ENCODE measurements around the gene MSL1. TPM values are rescaled to one million over a fixed set of nuclear protein-coding genes. Genes with fewer than 3 reads are reported as not detected.

The MSL1 gene
- polyA plus RNA-seq, 1 donor from 2014 or later = 10.1 TPM

GRCh38 chr17:40159456-40159855 lies 37.7 kb downstream of the MSL1 start:
- Mint-ChIP-seq H3K4me1 (peaks cover 5 to 23% (median 11%) of the 10 kb centered on the region in 3 donors), H3K27me3 (no peaks in the 10 kb centered on the region), H3K9me3 (no peaks in the 10 kb centered on the region), H3K4me3 (no peak overlapping the region), H3K27ac (no peak overlapping the region), H3K36me3 (peaks cover 7% of the 10 kb centered on the region)

- peak overlapping the region in 2 of 3 donors; percentile 41 to 84 for H3K27ac Mint-ChIP-seq
- H3K4me3 Mint-ChIP-seq = no peak overlapping the region
- H3K9me3 Mint-ChIP-seq = no peaks in the 10 kb centered on the region
- no peaks in the 10 kb centered on the region for H3K36me3 Mint-ChIP-seq
- no peaks in the 10 kb centered on the region for H3K27me3 Mint-ChIP-seq
- H3K4me1 Mint-ChIP-seq = peaks cover 0 to 5% (median 4%) of the 10 kb centered on the region in 3 donors
These were observed 46.0 kb downstream of the MSL1 start for GRCh38 chr17:40167685-40168261.

GRCh38 chr17:40168262-40168832 lies 46.6 kb downstream of the MSL1 start:
- no peaks in the 10 kb centered on the region for H3K27me3 Mint-ChIP-seq
- no peaks in the 10 kb centered on the region for H3K9me3 Mint-ChIP-seq
- H3K4me1 Mint-ChIP-seq = peaks cover 0 to 5% (median 4%) of the 10 kb centered on the region in 3 donors
- H3K27ac Mint-ChIP-seq = peak overlapping the region in 2 of 3 donors; percentile 41 to 84
- no peaks in the 10 kb centered on the region for H3K36me3 Mint-ChIP-seq
- no peak overlapping the region for H3K4me3 Mint-ChIP-seq

- Mint-ChIP-seq H3K27me3 (no peaks in the 10 kb centered on the region), H3K4me1 (peaks cover 0 to 5% (median 4%) of the 10 kb centered on the region in 3 donors), H3K4me3 (no peak overlapping the region), H3K9me3 (no peaks in the 10 kb centered on the region), H3K36me3 (no peaks in the 10 kb centered on the region), H3K27ac (no peak overlapping the region)
These were observed 48.6 kb downstream of the MSL1 start for GRCh38 chr17:40170325-40170724.

- H3K27me3 Mint-ChIP-seq = no peaks in the 10 kb centered on the region
These were observed 50.0 kb downstream of the MSL1 start for GRCh38 chr17:40171750-40172149.

GRCh38 chr17:40173091-40173777 lies 51.5 kb downstream of the MSL1 start:
- peak overlapping the region in 1 of 3 donors; percentile 93 for H3K27ac Mint-ChIP-seq
- no peak overlapping the region for H3K4me3 Mint-ChIP-seq
- H3K36me3 Mint-ChIP-seq = peaks cover 2% of the 10 kb centered on the region
- H3K9me3 Mint-ChIP-seq = no peaks in the 10 kb centered on the region
- H3K27me3 Mint-ChIP-seq = no peaks in the 10 kb centered on the region
- peaks cover 2 to 7% (median 2%) of the 10 kb centered on the region in 3 donors for H3K4me1 Mint-ChIP-seq

More at GRCh38 chr17:40171750-40172149, 50.0 kb downstream of the MSL1 start:
- Mint-ChIP-seq H3K4me3 (no peak overlapping the region), H3K36me3 (peaks cover 1% of the 10 kb centered on the region), H3K4me1 (peaks cover 0 to 4% (median 4%) of the 10 kb centered on the region in 3 donors), H3K9me3 (no peaks in the 10 kb centered on the region), H3K27ac (peak overlapping the region in 1 of 3 donors; percentile 59)

- Mint-ChIP-seq H3K27me3 (no peaks in the 10 kb centered on the region), H3K36me3 (peaks cover 2% of the 10 kb centered on the region), H3K27ac (peak overlapping the region in 1 of 3 donors; percentile 93), H3K4me1 (peaks cover 0 to 6% (median 5%) of the 10 kb centered on the region in 3 donors), H3K4me3 (no peak overlapping the region), H3K9me3 (no peaks in the 10 kb centered on the region)
These were observed 52.0 kb downstream of the MSL1 start for GRCh38 chr17:40173778-40174135.

- Mint-ChIP-seq H3K27ac (no peak overlapping the region), H3K4me1 (peaks cover 0 to 6% (median 5%) of the 10 kb centered on the region in 3 donors), H3K4me3 (no peak overlapping the region), H3K36me3 (peaks cover 2% of the 10 kb centered on the region), H3K27me3 (no peaks in the 10 kb centered on the region), H3K9me3 (no peaks in the 10 kb centered on the region)
These were observed 52.7 kb downstream of the MSL1 start for GRCh38 chr17:40174514-40174913.

- peaks cover 2% of the 10 kb centered on the region for H3K36me3 Mint-ChIP-seq
- peak overlapping the region in 1 of 4 donors; percentile 39 for H3K4me3 Mint-ChIP-seq
- no peak overlapping the region for H3K27ac Mint-ChIP-seq
- no peaks in the 10 kb centered on the region for H3K9me3 Mint-ChIP-seq
- no peaks in the 10 kb centered on the region for H3K27me3 Mint-ChIP-seq
- H3K4me1 Mint-ChIP-seq = peaks cover 0 to 6% (median 5%) of the 10 kb centered on the region in 3 donors
These were observed 54.4 kb downstream of the MSL1 start for GRCh38 chr17:40175928-40176753.

GRCh38 chr17:40176754-40177110 lies 55.0 kb downstream of the MSL1 start:
- H3K9me3 Mint-ChIP-seq = no peaks in the 10 kb centered on the region
- peak overlapping the region; percentile 21 to 84 (median 54) for H3K4me3 Mint-ChIP-seq
- no peaks in the 10 kb centered on the region for H3K27me3 Mint-ChIP-seq
- peaks cover 0 to 6% (median 5%) of the 10 kb centered on the region in 3 donors for H3K4me1 Mint-ChIP-seq
- H3K27ac Mint-ChIP-seq = peak overlapping the region in 2 of 3 donors; percentile 18 to 92
- peaks cover 2% of the 10 kb centered on the region for H3K36me3 Mint-ChIP-seq

GRCh38 chr17:40177275-40177874 lies 55.6 kb downstream of the MSL1 start, which contains the start of gene RAPGEFL1:
TSS of gene RAPGEFL1 (plus strand) at chr17:40177470. CDS start at chr17:40177862, 392 bp downstream.
- Mint-ChIP-seq H3K4me1 (peaks cover 0 to 6% (median 5%) of the 10 kb centered on the region in 3 donors), H3K27ac (peak within 1 kb of the TSS; percentile 16 to 92 (median 18)), H3K27me3 (no peaks in the 10 kb centered on the region), H3K4me3 (peak within 1 kb of the TSS; percentile 21 to 84 (median 54)), H3K9me3 (no peaks in the 10 kb centered on the region), H3K36me3 (peaks cover 2% of the 10 kb centered on the region)

GRCh38 chr17:40178021-40178601 lies 56.3 kb downstream of the MSL1 start:
- Mint-ChIP-seq H3K4me3 (peak overlapping the region in 3 of 4 donors; percentile 5 to 55 (median 21)), H3K9me3 (no peaks in the 10 kb centered on the region), H3K27me3 (no peaks in the 10 kb centered on the region), H3K4me1 (peaks cover 0 to 6% (median 5%) of the 10 kb centered on the region in 3 donors), H3K27ac (no peak overlapping the region), H3K36me3 (peaks cover 2% of the 10 kb centered on the region)

GRCh38 chr17:40178660-40179059 lies 56.9 kb downstream of the MSL1 start:
- peaks cover 2% of the 10 kb centered on the region for H3K36me3 Mint-ChIP-seq
- H3K27ac Mint-ChIP-seq = no peak overlapping the region
- H3K4me1 Mint-ChIP-seq = peaks cover 0 to 6% (median 5%) of the 10 kb centered on the region in 3 donors
- peak overlapping the region in 3 of 4 donors; percentile 5 to 55 (median 21) for H3K4me3 Mint-ChIP-seq
- H3K9me3 Mint-ChIP-seq = no peaks in the 10 kb centered on the region
- no peaks in the 10 kb centered on the region for H3K27me3 Mint-ChIP-seq
